Measurements from ENCODE around the gene FAT1.

DNA sequence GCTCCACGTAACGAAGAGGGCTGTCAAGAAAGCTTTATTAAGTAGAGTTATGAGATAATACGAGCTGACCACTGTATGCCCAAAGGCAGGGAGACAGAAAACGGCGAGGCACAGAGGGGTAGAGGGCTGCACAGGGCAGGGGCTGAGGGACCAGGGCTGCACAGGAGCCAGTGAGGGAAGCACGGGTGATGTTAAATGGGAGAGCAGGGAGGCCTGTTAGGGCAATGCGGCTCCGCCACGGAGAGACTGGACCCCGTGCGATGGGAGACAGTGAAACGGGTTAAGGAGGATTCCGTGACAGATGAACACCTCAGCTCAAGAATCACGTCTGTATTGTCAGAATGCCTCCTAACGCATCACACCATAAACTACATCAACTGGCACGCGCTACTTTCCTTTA is 25.1 kb downstream of the FAT1 start:
- TF ChIP-seq, protein P1, sequence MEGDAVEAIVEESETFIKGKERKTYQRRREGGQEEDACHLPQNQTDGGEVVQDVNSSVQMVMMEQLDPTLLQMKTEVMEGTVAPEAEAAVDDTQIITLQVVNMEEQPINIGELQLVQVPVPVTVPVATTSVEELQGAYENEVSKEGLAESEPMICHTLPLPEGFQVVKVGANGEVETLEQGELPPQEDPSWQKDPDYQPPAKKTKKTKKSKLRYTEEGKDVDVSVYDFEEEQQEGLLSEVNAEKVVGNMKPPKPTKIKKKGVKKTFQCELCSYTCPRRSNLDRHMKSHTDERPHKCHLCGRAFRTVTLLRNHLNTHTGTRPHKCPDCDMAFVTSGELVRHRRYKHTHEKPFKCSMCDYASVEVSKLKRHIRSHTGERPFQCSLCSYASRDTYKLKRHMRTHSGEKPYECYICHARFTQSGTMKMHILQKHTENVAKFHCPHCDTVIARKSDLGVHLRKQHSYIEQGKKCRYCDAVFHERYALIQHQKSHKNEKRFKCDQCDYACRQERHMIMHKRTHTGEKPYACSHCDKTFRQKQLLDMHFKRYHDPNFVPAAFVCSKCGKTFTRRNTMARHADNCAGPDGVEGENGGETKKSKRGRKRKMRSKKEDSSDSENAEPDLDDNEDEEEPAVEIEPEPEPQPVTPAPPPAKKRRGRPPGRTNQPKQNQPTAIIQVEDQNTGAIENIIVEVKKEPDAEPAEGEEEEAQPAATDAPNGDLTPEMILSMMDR (IDR thresholded peaks at IDR 0.05; ENCODE audit: low read length), result no peak
- no peak for TF ChIP-seq EZH2 (optimal IDR thresholded peaks at IDR 0.05; ENCODE audit: low read depth, low read length)
